CD4-positive, alpha-beta T cell (primary cell): ENCODE data around the gene PTGES2. TPM values are rescaled to one million over a fixed set of nuclear protein-coding genes. Genes with fewer than 3 reads are reported as not detected.

Experiments
- ATAC-seq: fragments of 200-7000 bp; cut with Tn5 transposase; one replicate; pipeline ENCODE4 v1.10.0; 2022; ENCODE audit warnings: mild to moderate bottlenecking; ENCODE audit not compliant: poor library complexity
- CTCF ChIA-PET: fragments of 350-600 bp; sonication (Branson Sonifier 250); formaldehyde crosslinking; loops from one replicate; lab custom pipeline; 2021; ENCODE audit warnings: antibody characterized with exemption, inconsistent platforms; lab: Charles Lee
- POLR2A ChIA-PET: fragments of 350-600 bp; sonication (Branson Sonifier 250); formaldehyde crosslinking; loops from one replicate; lab custom pipeline; 2021; ENCODE audit warnings: antibody characterized with exemption, inconsistent platforms; lab: Charles Lee
- DNase-seq, 14 experiments: peaks; one replicate each; pipeline ENCODE4 v3.0.0-alpha.2; 2013 to 2020; ENCODE audit warnings: mixed read lengths in 2 of 14
- H3K27ac ChIP-seq, 2 donors: one replicate each; pipeline versions ENCODE4 v1.5.1 to v1.7.0; 2013; ENCODE audit warnings: low read length in 2 of 2, low read depth in 1 of 2, mild to moderate bottlenecking in 1 of 2
- H3K27me3 ChIP-seq, 2 experiments: 1 replicate in 1 of 2; 2 replicates in 1 of 2; pipeline versions ENCODE4 v1.6.1 to v1.7.0; 2013; ENCODE audit warnings: low read length in 2 of 2, control low read depth in 1 of 2, mild to moderate bottlenecking in 1 of 2, moderate library complexity in 1 of 2; ENCODE audit not compliant: insufficient read depth in 2 of 2, control insufficient read depth in 1 of 2
- H3K36me3 ChIP-seq: one replicate; pipeline ENCODE4 v1.6.1; 2013; ENCODE audit warnings: low read length, control low read depth; ENCODE audit not compliant: insufficient read depth
- H3K4me1 ChIP-seq: one replicate; pipeline ENCODE4 v1.6.1; 2013; ENCODE audit warnings: low read length, control low read depth; ENCODE audit not compliant: insufficient read depth
- H3K4me3 ChIP-seq: one replicate; pipeline ENCODE4 v1.5.1; 2013; ENCODE audit warnings: mild to moderate bottlenecking, low read length, moderate library complexity
- H3K9me3 ChIP-seq, 2 experiments: 1 replicate in 1 of 2; 2 replicates in 1 of 2; pipeline versions ENCODE4 v1.6.1 to v1.7.0; 2013; ENCODE audit warnings: low read length in 2 of 2, mild to moderate bottlenecking in 2 of 2, control low read depth in 1 of 2, moderate library complexity in 1 of 2; ENCODE audit not compliant: control insufficient read depth in 1 of 2, insufficient read depth in 1 of 2
- H3K27ac Mint-ChIP-seq: one replicate; pipeline ENCODE4 v1.8.0; 2020; ENCODE audit warnings: mixed read lengths
- H3K27me3 Mint-ChIP-seq: one replicate; pipeline ENCODE4 v1.8.0; 2021; ENCODE audit warnings: mixed read lengths
- H3K36me3 Mint-ChIP-seq: one replicate; pipeline ENCODE4 v1.8.0; 2021; ENCODE audit warnings: low read depth, mixed read lengths
- H3K4me1 Mint-ChIP-seq: one replicate; pipeline ENCODE4 v1.8.0; 2021; ENCODE audit warnings: low read depth, mixed read lengths
- H3K4me3 Mint-ChIP-seq: one replicate; pipeline ENCODE4 v1.8.0; 2020; ENCODE audit warnings: mild to moderate bottlenecking, mixed read lengths
- H3K9me3 Mint-ChIP-seq: one replicate; pipeline ENCODE4 v1.8.0; 2020; ENCODE audit warnings: mixed read lengths
- intact Hi-C, 2 experiments: fragments of 100-400 bp; cut with DNase I in 1 of 2; cut with micrococcal nuclease in 1 of 2; formaldehyde crosslinking; loops; one replicate each; pipeline versions ENCODE4 v1.15.1 to v1.9.0; 2023 to 2025; cut with DNase I, micrococcal nuclease
- total RNA-seq, 174 experiments: library from RNA in 2 of 174; stranded (reverse) in 2 of 174; gene quantifications; one replicate each; pipeline ENCODE4 v1.2.3 and lab custom pipeline; 2021 to 2026
- TF ChIP-seq, protein P1 (sequence below): fragments of 200-600 bp; IDR thresholded peaks from one replicate; pipeline ENCODE4 v1.8.0; 2022; ENCODE audit warnings: antibody characterized with exemption, mild to moderate bottlenecking

Gene PTGES2
- total RNA-seq, 2 experiments from 2014 or later: 43.7 to 43.8 TPM

DNA sequence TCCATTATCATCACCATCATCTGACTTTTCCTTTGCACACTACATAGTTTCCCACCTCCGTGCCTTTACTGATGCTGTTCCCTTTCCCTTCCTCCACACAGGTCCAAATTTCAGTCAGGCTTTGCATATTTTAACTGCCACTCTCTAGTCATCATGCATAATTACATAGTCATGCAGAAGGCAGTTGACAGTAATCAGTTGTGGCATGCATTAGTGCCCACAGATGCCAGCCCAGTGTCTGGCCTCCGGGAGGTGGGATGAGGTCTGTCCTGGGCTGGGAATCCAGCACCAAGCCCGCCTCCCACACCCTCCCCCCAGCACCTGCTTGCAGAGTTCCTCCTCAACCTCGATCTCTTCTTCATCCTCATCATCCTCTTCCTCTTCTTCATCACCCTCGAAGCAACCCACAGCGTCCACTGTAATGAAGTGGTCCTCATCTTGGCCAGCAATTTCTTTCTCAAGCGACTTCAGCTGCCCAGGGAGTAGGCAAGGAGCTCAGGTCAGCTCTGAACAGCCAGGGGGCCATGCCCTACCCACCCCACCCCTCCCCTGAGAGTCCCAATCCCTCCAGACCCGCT is 41.3 kb upstream of the PTGES2 start:
- no peak for ATAC-seq

DNA sequence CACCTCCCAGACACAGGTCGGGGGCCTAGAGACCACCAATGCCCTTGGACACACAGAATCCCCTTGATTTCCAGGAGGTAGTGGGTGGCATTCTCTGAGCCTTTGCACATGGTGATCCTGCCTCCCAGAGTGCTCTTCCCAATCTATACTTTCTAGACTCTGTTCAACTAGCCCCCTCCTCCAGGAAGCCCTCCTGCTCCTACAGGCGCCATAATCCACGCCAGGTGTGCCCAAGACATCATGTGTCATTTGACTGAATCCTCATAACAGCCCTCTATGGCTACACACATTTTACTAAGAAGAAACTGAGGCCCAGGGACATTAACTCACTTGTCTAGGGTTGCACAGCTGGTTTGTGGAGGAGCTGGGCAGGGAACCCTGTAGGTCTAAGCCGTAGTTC is 39.7 kb upstream of the PTGES2 start:
- TF ChIP-seq, protein P1, sequence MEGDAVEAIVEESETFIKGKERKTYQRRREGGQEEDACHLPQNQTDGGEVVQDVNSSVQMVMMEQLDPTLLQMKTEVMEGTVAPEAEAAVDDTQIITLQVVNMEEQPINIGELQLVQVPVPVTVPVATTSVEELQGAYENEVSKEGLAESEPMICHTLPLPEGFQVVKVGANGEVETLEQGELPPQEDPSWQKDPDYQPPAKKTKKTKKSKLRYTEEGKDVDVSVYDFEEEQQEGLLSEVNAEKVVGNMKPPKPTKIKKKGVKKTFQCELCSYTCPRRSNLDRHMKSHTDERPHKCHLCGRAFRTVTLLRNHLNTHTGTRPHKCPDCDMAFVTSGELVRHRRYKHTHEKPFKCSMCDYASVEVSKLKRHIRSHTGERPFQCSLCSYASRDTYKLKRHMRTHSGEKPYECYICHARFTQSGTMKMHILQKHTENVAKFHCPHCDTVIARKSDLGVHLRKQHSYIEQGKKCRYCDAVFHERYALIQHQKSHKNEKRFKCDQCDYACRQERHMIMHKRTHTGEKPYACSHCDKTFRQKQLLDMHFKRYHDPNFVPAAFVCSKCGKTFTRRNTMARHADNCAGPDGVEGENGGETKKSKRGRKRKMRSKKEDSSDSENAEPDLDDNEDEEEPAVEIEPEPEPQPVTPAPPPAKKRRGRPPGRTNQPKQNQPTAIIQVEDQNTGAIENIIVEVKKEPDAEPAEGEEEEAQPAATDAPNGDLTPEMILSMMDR: no peak
- no peak for DNase-seq
- peaks cover under 1% of the 10 kb centered on the region for H3K4me1 ChIP-seq
- Mint-ChIP-seq H3K27me3 (no peaks in the 10 kb centered on the region), H3K4me1 (peaks cover 7% of the 10 kb centered on the region), H3K36me3 (peaks cover 63% of the 10 kb centered on the region), H3K4me3 (no peak overlapping the region), H3K9me3 (no peaks in the 10 kb centered on the region), H3K27ac (no peak overlapping the region)
- CTCF ChIA-PET: no interaction called here
- POLR2A ChIA-PET: no interaction called here
- peaks cover 66% of the 10 kb centered on the region for H3K36me3 ChIP-seq
- no peaks in the 10 kb centered on the region for H3K27me3 ChIP-seq
- no peak overlapping the region for H3K4me3 ChIP-seq
- peak overlapping the region in 1 of 2 donors; percentile 3 for H3K27ac ChIP-seq
- no peaks in the 10 kb centered on the region for H3K9me3 ChIP-seq
- intact Hi-C loops: no loop called here
- no peak for ATAC-seq

More for the DNA sequence above, 41.3 kb upstream of the PTGES2 start:
- H3K4me3 Mint-ChIP-seq: no peak overlapping the region
- intact Hi-C loops: no loop called here
- Histone ChIP-seq H3K9me3 (no peaks in the 10 kb centered on the region), H3K27ac (no peak overlapping the region), H3K27me3 (no peaks in the 10 kb centered on the region), H3K4me3 (no peak overlapping the region), H3K4me1 (no peaks in the 10 kb centered on the region), H3K36me3 (peaks cover 52% of the 10 kb centered on the region)
- TF ChIP-seq, protein P1: no peak
- H3K27me3 Mint-ChIP-seq: no peaks in the 10 kb centered on the region
- ChIA-PET POLR2A (interaction anchor here (1.8 kb wide), 1 partner anchor 8 kb away, joined by 6 read pairs; the partner anchor contains the start of gene BBLN), CTCF (no interaction called here)
- H3K4me1 Mint-ChIP-seq: no peaks in the 10 kb centered on the region
- no peak overlapping the region for H3K27ac Mint-ChIP-seq
- DNase-seq: no peak
- H3K9me3 Mint-ChIP-seq: no peaks in the 10 kb centered on the region
- H3K36me3 Mint-ChIP-seq: peaks cover 62% of the 10 kb centered on the region

DNA sequence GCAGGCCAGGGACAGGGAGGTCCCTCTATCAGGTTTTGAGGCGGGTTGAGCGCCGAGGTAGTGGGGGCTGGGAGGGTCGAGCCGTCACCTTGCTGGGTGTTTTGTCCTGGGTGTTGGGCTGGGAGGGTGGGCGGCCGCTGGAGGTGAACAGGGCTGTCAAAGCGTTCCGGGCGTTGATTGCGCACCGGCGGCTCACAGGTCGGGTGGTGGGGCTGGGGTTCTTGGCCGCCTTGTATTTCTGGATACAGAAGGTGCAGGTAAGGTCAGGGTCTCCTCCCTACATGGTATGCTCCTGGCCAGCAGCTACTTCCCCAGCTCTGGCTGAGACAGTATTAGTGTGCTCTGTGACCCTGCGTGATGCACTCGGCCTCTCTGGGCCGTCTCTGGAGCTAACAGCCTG is 38.6 kb upstream of the PTGES2 start:
- H3K4me3 ChIP-seq: no peak overlapping the region
- H3K36me3 Mint-ChIP-seq: peaks cover 66% of the 10 kb centered on the region
- ChIA-PET POLR2A (no interaction called here), CTCF (no interaction called here)
- no peaks in the 10 kb centered on the region for H3K27me3 Mint-ChIP-seq
- H3K27ac ChIP-seq: no peak overlapping the region
- DNase-seq (no peak), ATAC-seq (no peak)
- no peaks in the 10 kb centered on the region for H3K9me3 ChIP-seq
- peaks cover 6% of the 10 kb centered on the region for H3K4me1 ChIP-seq
- TF ChIP-seq, protein P1: no peak
- H3K27ac Mint-ChIP-seq: no peak overlapping the region
- no peaks in the 10 kb centered on the region for H3K27me3 ChIP-seq
- no peak overlapping the region for H3K4me3 Mint-ChIP-seq
- H3K36me3 ChIP-seq: peaks cover 66% of the 10 kb centered on the region
- H3K9me3 Mint-ChIP-seq: no peaks in the 10 kb centered on the region
- H3K4me1 Mint-ChIP-seq: peaks cover 10% of the 10 kb centered on the region
- intact Hi-C loops: no loop called here
